HG03064 (cell line): ENCODE results near the gene FLRT1.
A peak's percentile ranks its signal among the peaks of the same experiment; 100 is the strongest.

Source experiments
- ATAC-seq: cut with Tn5 transposase; IDR thresholded peaks from one replicate; pipeline ENCODE4 v1.9.1; 2021; ENCODE audit warnings: low read depth; ENCODE audit not compliant: unreplicated experiment

Gene FLRT1, protein sequence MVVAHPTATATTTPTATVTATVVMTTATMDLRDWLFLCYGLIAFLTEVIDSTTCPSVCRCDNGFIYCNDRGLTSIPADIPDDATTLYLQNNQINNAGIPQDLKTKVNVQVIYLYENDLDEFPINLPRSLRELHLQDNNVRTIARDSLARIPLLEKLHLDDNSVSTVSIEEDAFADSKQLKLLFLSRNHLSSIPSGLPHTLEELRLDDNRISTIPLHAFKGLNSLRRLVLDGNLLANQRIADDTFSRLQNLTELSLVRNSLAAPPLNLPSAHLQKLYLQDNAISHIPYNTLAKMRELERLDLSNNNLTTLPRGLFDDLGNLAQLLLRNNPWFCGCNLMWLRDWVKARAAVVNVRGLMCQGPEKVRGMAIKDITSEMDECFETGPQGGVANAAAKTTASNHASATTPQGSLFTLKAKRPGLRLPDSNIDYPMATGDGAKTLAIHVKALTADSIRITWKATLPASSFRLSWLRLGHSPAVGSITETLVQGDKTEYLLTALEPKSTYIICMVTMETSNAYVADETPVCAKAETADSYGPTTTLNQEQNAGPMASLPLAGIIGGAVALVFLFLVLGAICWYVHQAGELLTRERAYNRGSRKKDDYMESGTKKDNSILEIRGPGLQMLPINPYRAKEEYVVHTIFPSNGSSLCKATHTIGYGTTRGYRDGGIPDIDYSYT

DNA sequence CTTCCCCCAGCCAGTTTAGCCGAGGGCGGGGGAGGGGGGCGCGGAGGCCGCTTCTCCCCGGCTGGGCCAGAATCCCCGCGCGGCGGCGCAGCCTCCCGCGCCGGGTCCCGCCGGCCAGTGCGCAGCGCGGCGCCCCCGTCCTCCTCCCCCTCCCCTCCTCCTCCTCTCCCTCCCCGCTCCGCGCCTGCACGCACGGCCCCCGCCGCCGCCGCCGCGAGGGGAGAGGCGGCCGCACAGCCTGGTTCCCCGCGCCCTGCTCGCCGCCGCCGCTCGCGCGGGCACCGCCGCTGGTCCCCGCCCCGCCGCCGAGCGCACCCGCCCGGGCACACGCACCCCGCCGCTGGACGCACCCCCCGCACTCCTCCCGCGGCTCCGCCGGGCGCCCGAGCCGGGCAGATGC is at the start of gene FLRT1:
TSS of gene FLRT1 (plus strand) at position 356 of the 400 bp plus-strand sequence. CDS start 80,337 bp downstream, outside the sequence.
- no peak for ATAC-seq

DNA sequence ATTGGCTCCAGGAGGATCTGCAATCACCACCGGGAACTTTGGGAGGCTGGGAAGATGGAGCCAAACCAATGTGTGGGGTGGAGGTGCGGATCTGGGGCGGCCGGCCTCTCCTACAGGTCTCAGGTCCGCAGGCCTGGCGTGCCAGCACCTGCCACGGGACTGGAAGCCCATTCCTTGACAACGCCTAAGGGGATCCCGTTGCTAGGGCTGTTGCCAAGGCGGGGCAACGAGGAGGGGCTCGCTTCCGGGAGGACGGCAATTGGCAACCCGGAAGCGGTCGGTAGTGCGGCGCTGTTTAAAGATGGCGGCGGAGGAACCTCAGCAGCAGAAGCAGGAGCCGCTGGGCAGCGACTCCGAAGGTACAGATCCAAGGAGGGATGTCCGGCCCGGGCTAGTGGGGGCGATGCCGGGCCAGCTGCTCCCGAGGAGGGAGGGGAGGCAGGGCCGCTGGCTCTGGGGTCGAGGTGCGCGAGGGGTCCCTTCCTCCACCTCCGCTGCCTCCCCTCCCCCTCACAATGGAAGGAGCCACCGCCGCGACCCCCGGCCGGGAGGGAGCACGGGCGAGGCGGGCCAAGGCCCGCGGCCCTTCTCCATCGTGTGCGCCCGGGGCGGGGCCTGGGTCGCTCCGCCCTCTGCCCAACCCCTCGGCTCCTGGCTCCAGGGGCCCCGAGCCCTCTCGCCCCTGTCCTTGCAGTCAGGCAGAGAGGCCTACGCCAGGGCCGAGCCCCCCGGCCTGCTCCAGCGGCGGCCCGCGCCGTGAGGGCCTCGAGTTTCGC is 49.4 kb upstream of the FLRT1 start, which contains the start of gene OTUB1:
TSS of gene OTUB1 (plus strand) at position 283 of the 776 bp plus-strand sequence. CDS start at position 302, 19 bp downstream.
- ATAC-seq: peak; percentile 75

DNA sequence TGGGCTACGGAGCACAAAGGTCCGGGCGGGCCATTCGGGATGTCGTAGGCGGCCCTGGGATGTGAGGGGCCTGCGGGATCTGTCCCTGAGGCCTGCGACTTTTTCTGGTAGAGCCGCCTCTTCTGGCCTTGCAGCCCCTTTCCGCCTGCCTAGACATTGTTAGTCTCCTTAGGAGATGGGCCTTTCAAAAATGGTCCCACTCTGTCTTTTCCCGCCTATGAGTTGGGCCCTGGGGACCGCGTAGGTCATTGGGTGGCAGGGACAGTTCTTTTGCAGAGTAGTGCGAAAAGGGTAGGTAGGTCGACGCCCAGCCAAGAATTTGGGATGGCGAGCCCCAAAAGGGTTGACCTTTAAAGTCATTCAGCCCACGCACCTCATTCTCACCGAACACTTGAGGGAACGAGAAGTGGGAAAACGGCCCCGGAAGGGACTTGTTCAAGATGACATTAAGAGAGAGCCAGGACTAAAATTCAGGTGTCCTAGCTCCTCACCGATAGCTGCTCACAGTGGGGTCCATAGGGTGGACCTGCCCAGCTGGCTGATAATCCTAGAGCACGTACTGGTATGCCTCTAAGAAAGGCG is 48.7 kb upstream of the FLRT1 start:
- ATAC-seq: no peak

DNA sequence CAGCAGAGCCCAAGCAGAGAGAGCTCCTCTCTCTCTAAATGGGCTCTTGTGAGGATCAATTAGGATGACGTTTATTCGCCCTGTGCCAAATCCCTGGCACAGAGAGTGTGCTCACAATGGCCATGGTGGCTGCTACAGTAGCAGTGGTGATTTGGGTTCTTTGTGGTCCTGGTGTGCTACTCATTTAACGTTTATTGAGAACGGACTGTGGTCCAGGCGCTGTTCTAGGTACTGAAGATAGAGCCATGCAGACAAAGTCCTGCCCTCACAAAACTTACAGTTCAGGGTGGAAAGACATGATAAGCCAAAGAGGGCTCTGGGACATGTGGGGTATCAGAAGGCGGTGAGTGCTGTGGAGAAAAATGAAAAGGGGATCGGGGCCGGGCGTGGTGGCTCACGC is 44.2 kb upstream of the FLRT1 start:
- no peak for ATAC-seq

DNA sequence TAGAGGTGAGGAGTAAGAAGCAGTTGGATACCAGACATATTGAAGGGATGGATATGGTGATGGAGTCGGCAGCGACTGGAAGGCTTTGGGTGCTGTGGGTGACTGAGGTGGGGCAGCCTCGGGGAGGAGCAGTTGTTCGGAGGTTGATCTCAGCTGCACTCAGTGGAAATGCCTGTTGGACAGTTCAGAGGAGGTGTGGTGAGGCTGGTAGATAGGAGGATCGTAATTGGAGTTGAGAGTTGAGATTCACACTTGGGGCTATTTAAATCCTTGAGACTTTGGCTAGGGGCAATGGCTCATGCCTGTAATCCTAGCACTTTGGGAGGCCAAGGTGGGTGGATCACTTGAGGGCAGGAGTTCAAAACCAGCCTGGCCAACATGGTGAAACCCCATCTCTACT is 42.6 kb upstream of the FLRT1 start:
- ATAC-seq: no peak

DNA sequence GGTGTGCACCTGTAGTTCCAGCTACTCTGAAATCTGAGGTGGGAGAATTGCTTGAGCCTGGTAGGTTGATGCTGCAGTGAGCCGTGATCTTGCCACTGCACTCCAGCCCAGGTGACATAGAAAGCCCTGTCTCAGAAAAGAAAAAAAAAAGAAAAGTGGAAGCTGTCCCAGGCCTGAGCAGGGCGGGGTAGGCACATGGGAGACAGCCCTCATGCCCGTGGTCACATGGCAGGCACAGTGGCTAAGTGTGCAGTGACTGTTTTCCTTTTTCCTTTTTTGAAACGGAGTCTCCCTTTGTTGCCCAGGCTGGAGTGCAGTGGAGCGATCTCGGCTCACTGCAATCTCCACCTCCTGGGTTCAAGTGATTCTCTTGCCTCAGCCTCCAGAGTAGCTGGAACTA is 41.7 kb upstream of the FLRT1 start:
- ATAC-seq: no peak

DNA sequence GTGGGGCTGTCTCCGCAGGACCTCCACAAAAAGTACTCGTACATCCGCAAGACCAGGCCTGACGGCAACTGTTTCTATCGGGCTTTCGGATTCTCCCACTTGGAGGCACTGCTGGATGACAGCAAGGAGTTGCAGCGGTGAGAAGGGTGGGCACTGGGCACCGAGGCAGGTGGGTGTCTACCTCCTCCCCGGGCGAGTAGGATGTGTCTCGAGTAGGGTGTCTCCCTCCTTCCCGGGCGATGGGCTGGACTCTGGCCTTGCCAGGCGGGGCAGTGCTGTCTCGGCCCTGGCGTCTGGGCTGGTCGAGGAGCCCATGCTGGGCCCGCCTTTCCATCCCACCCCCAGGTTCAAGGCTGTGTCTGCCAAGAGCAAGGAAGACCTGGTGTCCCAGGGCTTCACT is 39.2 kb upstream of the FLRT1 start:
- no peak for ATAC-seq

DNA sequence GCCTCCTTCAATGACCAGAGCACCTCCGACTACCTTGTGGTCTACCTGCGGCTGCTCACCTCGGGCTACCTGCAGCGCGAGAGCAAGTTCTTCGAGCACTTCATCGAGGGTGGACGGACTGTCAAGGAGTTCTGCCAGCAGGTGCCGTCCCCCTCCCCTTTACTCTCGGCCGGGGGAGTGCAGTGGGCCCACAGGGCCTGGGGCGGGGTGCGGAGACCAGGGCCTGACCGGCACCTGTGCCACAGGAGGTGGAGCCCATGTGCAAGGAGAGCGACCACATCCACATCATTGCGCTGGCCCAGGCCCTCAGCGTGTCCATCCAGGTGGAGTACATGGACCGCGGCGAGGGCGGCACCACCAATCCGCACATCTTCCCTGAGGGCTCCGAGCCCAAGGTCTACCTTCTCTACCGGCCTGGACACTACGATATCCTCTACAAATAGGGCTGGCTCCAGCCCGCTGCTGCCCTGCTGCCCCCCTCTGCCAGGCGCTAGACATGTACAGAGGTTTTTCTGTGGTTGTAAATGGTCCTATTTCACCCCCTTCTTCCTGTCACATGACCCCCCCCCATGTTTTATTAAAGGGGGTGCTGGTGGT is 38.5 kb upstream of the FLRT1 start:
- no peak for ATAC-seq

DNA sequence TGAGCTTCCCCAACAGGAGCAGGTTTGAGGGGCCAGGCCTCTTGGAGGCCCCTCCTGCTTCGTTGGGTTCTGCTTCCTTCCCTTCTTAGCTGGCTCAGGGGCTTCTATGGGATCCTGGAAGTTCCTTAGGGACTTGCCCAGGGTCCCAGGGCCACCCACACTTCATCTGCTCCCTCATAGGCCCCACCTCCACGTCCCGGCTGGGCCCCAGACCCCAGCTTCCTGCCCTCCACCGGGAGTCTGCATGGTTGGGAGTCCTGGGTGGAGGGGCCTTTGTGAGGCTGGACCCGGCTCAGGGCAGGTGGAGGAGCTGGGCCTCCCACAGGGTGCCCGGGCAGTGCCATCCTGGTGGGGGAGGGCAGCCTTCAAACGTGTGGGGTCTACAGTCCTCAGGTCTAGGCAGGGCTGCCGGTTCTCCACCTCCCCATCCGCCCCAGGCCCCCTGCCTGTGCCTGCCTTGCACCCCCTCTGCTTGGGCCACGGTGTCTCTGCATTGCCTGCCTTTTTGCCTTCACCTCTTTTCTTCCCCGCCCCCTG is 37.9 kb upstream of the FLRT1 start:
- no peak for ATAC-seq

DNA sequence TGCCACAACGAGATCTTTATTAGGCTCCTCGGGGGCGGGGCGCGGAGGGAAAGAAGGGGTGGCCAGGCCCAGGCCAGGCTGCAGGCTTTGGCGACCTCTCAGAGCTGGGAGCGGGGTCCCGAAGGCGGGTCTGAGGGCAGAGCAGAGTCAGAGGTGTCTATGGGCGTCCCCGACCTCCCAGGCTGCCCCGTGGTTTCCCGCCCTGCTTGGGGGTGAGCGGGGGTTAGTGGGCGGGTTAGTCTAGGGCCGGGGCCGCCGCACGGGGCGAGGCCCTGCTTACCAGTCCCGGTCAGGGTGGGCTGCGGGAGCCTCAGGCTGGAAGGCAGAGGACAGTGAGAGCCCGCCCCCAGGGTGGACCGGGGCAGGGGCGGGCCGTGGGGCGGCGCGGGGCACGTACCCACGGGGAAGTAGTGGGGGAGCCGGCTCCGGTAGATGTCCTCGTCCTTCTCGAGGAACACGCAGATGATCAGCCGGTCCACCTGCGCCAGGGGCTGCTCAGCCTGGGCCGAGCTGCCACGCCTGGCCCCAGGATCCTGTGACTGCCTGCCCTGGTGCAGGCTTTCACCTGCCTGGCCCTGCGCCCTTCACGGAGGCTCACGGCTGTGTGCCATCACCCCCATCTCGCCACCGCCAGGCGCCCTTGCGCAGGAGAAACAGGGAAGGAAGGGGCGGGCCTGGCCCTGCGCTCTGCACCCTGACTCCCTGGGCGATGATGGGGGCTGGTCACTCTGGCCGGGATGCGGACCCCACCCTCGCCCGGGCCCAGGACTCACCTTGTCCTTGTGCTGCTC is 37.0 kb upstream of the FLRT1 start:
- ATAC-seq: no peak

DNA sequence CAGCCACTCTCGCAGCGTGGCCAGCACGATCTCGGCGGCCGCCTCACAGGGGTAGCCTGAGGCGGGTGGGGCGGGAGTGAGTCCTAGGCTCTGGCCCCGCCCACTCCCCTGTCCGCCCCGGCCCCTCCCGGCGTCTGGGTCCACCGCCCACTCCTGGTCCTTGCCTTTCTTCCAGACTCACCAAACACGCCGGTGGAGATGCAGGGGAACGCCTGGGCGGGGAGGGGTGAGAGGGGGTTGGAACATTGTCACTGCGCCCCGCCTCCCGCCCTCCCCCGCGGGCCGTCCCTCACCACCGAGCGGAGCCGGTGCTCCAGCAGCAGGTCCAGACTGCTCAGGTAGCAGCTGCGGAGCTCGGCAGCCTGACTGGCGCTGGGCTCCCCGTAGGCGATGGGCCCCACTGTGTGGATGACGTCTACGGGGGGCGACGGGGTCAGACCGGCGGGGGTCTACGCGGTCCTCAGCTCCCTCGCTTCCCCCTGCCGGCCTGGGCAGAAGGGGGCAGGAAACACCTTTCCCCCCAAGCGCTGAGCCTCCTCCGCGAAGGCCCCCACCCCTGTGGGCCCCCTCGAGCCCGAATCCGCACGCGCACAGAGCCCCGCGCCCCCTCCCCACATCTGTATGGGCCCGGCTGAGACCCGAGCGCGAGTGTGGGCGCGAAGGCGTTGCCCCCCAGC is 36.2 kb upstream of the FLRT1 start:
- no peak for ATAC-seq

DNA sequence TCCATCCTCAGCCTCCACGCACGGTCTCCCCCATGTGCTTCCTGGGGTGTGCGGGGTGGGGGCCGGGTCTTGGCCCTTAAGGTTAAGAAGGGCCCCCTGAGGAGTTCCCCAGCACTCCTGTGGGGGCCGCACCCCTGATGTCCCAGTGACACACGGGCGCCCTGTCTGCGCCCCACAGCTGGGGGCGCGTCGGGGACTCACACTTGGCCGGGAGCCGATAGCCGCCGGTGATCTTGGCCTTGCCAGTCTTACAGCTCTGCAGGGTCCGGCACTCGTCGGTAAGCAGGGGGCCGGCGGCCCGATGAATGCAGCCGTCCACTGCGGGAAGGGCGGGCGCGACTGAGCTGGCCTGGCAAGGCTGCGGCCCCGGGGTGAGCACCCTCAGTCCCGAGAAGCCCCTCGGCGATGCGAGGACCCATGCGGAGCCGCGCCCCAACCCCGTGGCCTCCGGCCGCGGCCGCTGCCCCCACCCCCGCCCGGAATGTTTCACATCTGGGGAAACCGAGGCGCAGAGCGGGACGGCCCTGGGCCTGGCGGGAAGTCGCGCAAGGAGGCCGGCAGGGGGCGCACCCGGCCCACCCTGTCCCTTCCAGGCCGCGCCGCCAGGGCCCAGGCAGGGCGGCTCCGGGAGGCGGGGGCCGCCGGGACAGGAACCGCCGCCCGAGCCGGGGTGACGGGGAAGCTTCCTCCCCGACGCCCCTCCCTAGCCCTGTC is 35.5 kb upstream of the FLRT1 start:
- no peak for ATAC-seq

DNA sequence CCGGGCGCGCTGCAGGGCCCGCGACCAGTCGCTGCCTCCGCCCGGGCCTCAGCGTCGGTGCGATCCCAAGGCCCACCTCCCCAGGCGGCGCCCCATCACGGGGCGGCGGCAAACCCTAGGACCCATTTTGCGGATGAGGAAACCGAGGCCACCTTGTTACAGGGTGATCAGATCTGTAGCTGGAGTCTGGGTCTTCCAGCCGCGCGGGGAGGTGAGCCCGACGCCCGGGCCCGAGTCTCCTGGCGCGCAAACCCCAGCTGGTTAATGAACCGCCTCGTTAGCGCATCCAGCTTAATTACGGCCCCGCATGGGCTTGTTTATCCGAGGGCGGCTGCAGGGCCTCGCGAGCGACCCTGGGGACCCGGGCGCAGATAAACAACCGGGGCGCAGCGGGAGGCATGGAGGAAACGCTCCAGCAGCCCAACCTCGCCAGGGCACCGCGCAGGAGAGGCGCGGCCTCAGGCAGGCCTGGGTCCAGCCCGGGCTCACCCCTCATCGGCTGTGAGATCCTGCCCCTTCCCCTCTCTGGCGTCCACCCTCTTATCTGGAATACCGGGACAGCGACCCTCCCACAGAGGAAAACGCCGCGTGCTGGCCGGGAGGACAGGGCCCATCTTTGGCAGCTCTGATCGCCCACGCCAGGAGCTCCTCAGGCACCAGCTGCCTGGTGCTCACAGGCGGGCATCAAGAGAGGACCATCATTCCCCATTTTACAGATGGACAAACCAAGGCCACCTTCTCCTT is 34.8 kb upstream of the FLRT1 start:
- no peak for ATAC-seq

DNA sequence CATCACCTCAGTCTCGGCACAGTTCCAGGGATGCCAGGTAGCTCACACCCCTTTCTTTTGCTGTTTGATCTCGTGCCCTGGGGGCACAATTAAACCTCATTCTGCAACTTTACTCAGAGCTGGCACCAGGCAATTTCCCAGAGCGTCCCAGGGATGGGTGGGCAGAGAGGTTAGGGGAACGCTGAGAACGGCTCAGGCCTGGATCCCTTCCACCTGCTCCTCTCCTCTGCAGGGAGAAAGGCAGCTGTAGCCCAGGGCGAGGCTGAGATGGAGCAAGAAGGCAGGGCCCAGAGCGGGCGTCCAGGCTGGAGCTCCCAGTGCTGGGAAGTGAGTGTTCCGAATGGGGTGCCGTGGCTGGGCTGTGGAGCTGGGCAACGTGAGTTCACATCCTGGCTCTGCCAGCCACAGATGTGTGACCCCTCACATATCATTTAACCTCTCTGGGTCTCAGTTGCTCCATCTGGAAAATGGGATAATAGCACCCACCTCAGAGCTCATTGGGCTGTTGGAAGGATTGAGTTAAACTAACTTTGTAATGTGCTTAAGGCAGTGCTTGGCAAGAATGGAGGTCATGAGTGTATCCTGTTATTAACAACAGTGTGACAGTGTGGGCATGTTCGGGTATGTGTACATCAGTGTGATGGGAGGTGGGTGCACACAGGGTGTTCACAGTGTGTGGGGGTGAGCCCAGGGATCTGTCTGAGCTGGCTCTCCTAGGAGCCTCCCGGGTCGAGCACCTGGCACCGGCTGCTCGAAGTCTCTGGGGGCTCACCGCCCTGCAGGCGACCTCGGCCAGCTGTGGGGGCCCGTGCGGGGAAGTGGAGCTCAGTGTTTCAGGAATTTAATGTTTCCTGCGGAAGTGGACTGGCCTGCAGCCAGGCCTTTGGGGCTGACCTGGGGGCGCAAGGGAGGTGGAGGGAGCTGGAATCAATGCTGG is 34.0 kb upstream of the FLRT1 start:
- ATAC-seq: no peak

DNA sequence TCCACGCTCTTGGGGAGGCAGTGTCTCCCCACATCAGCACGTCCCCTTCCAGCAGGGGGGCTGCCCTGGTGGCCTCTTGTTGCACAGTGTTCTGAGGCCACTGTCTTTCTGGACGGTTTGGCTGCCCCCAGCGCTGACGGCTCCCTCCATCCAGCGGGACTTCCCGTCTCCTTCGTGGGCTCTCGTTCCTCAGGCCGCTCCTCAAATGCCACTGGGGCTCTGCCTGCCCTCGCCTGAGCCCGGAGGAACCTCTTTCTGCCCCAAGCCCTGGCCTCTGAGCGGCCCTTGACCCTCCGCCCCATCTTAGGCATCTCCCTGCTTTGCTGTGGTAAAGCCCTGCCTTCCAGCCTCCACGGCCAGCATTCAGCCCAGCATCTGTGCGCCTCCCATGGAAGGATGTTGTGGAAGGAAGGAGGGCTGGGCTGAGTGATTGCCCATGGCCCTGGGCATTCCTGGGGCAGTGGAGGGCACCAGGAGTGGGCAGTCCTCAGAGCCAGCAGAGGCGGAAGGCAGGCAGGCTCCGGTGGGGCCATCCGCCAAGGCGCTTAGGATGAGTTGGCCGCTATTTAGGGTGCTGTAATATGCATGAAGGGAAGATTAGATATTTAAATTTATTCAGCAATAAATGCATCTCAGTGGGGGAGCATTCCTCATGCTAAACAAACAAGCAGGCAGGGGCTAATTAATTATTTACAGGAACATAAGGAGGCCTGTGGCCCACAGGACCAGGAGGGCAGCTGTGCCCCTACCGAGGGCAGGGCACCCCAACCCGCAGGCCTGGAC is 31.7 kb upstream of the FLRT1 start:
- ATAC-seq: no peak

DNA sequence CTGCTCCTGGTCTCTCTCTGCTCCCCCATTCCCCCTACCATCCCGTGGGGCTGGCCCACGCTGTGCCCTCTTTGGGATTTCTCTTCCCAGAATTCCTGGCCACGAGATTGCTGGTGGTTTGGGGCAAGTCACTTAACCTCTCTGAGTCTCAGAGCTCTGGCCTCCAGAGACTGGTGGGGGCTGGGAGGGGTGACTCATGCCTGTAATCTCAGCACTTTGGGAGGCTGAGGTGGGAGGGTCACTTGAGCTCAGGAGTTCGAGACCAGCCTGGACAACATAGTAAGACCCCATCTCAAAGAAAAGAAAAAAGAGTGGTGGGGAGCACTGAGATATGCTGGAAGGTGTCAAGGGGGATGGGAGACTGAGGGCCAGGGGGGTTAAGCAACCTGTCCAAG is 31.1 kb upstream of the FLRT1 start:
- no peak for ATAC-seq
